ENCODE measurements around the gene LYST.

GRCh38 chr1:235759336-235759735, 107.4 kb downstream of the LYST start:
- TF ChIP-seq, protein P1, sequence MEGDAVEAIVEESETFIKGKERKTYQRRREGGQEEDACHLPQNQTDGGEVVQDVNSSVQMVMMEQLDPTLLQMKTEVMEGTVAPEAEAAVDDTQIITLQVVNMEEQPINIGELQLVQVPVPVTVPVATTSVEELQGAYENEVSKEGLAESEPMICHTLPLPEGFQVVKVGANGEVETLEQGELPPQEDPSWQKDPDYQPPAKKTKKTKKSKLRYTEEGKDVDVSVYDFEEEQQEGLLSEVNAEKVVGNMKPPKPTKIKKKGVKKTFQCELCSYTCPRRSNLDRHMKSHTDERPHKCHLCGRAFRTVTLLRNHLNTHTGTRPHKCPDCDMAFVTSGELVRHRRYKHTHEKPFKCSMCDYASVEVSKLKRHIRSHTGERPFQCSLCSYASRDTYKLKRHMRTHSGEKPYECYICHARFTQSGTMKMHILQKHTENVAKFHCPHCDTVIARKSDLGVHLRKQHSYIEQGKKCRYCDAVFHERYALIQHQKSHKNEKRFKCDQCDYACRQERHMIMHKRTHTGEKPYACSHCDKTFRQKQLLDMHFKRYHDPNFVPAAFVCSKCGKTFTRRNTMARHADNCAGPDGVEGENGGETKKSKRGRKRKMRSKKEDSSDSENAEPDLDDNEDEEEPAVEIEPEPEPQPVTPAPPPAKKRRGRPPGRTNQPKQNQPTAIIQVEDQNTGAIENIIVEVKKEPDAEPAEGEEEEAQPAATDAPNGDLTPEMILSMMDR (IDR thresholded peaks at IDR 0.05; ENCODE audit: extremely low read depth in 1 of 2, insufficient read depth in 1 of 2, low read depth in 1 of 2, low read length in 2 of 2) = no peak
- TF ChIP-seq EZH2 (IDR thresholded peaks at IDR 0.05; ENCODE audit: borderline replicate concordance, low read depth, low read length, severe bottlenecking) (no peak), POLR2A (IDR thresholded peaks at IDR 0.05; ENCODE audit: low read depth, low read length) (no peak), JUN (IDR thresholded peaks at IDR 0.05; ENCODE audit: borderline replicate concordance, insufficient read depth, insufficient read length, low read depth) (no peak), POLR2AphosphoS5 (IDR thresholded peaks at IDR 0.05; ENCODE audit: insufficient read depth, low read depth, low read length) (no peak)
